ENCODE data around the gene KRTAP5-9. TPM values are rescaled to one million over a fixed set of nuclear protein-coding genes. Genes with fewer than 3 reads are reported as not detected.
"Not testable (repeated sequence)": the region's sequence is repeated elsewhere in the genome, so short reads cannot be mapped to it uniquely, and the experiment has no call there.

The KRTAP5-9 gene
- polyA plus RNA-seq, 3 donors, result not detected

GRCh38 chr11:71527576-71528210, 20.5 kb upstream of the KRTAP5-9 start:
- WGBS, 3 donors, result 85 to 94% (median 93%) methylated on average over 6 of the region's 6 CpGs
- no peak overlapping the region for H3K27ac ChIP-seq (ENCODE audit: low read depth, low read length)

DNA sequence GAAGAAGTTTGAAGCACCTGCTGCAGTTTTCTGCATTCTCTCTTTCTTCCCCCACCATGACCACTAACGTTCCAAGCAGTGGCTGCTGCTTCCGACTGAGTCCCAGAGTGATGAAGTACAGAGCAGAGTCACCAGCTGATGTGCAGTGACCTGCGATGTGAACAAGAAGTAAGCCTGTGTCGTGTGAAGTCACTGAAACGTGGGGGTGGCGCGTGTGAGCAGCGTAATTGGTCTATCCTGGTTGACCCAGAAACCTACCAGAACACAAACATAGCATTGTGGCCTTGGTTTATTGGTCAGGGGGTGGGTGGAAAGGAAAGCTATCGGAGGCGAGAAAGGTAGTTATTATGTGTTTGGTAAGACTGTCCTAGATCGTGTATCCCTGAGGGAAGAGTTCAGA, 17.6 kb upstream of the KRTAP5-9 start:
- 83 to 91% (median 88%) methylated on average over 11 of the region's 11 CpGs for WGBS, 3 donors
- H3K27ac ChIP-seq (ENCODE audit: low read depth, low read length), result no peak overlapping the region

DNA sequence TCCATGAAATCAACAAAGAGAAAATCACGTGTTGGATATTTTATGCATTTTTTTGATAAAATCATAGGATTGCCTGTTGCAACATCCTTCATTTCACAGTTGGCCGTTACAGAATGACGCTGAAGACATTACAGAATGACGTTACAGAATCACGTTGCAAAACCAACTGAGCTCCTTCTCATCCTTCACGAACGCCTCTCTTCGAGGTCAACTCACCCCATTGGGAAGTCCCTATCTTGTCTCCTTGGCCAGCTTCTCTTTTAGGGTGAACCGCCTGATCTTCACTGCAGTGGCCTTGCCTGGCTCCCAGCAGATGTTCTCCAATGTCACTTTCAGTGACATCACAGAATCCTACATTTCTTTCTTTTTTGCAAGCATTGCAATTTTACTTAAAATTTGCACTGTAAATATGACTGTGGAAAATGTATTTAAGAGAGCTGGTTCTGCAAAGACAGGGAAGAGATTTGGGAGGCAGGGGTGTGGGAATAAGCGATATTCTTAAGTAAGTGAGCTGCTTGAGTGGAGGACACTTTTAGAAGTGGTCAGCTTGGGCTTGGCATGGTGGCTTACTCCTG, 16.1 kb upstream of the KRTAP5-9 start:
- no peak overlapping the region for H3K27ac ChIP-seq (ENCODE audit: low read depth, low read length)
- 70 to 85% (median 76%) methylated on average over 10 of the region's 10 CpGs for WGBS, 3 donors

DNA sequence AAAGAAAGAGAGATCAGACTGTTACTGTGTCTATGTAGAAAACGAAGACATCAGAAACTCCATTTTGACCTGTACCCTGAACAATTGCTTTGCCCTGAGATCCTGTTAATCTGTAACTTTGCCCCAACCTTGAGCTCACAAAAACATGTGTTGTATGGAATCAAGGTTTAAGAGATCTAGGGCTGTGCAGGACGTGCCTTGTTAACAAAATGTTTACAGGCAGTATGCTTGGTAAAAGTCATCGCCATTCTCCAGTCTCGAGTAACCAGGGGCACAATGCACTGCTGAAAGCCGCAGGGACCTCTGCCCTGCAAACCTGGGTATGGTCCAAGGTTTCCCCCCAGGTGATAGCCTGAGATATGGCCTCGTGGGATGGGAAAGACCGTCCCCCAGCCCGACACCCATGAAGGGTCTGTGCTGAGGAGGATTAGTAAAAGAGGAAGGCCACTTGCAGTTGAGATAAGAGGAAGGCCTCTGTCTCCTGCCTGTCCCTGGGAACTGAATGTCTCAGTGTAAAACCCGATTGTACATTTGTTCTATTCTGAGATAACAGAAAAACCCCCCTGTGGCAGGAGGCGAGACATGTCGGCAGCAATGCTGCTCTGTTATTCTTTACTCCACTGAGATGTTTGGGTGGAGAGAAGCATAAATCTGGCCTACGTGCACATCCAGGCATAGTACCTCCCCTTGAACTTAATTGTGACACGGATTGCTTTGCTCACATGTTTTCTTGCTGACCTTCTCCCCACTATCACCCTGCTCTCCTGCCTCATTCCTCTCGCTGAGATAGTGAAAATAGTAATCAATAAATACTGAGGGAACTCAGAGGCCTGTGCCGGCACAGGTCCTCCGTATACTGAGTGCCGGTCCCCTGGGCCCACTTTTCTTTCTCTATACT, 13.3 kb upstream of the KRTAP5-9 start:
- WGBS, 3 donors, result 32 to 69% (median 69%) methylated on average over 17 of the region's 17 CpGs
- not testable (repeated sequence) for H3K27ac ChIP-seq (ENCODE audit: low read depth, low read length)

GRCh38 chr11:71535825-71536224, 12.4 kb upstream of the KRTAP5-9 start:
- H3K27ac ChIP-seq (ENCODE audit: low read depth, low read length), result no peak overlapping the region
- 92 to 96% (median 96%) methylated on average over 9 of the region's 9 CpGs for WGBS, 3 donors

GRCh38 chr11:71537537-71537936, 10.7 kb upstream of the KRTAP5-9 start:
- H3K27ac ChIP-seq (ENCODE audit: low read depth, low read length), result no peak overlapping the region
- 79 to 90% (median 82%) methylated on average over 9 of the region's 9 CpGs for WGBS, 3 donors

DNA sequence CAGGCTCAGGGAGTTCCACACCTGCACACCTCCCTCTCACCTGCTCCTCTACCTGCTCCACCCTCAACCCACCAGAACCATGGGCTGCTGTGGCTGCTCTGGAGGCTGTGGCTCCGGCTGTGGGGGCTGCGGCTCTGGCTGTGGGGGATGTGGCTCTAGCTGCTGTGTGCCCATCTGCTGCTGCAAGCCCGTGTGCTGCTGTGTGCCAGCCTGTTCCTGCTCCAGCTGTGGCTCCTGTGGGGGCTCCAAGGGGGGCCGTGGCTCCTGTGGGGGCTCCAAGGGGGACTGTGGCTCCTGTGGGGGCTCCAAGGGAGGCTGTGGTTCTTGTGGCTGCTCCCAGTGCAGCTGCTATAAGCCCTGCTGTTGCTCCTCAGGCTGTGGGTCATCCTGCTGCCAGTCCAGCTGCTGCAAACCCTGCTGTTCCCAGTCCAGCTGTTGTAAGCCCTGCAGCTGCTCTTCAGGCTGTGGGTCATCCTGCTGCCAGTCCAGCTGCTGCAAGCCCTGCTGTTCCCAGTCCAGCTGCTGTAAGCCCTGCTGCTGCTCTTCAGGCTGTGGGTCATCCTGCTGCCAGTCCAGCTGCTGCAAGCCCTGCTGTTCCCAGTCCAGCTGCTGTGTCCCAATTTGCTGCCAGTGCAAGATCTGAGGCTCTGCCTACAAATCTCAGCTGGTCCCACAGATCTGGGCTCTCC, 10.1 kb upstream of the KRTAP5-9 start, which contains the start of gene KRTAP5-8:
KRTAP5-8 (plus strand) TSS at position 49 of the 689 bp plus-strand sequence; CDS start at position 80, 31 bp downstream.
- WGBS, 3 donors, result 52 to 81% (median 53%) methylated on average over 4 of the region's 4 CpGs
- not testable (repeated sequence) for H3K27ac ChIP-seq (ENCODE audit: low read depth, low read length)

DNA sequence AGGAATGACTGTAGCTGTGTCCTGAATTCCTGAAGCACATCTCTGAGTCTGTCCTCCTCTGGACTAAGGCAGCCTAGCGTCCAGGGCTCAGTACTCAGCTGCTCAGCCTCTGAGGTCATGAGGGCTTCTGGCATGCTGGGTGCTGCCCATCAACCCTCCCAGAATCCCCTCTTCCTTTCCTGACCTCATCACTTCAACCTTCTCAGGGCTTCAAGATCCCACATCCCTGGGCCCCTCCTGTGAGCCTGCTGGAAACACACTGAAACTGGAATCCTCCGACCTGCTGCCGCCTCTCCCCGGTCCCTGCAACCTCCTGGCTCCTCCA, 9.6 kb upstream of the KRTAP5-9 start:
- WGBS, 3 donors, result 86 to 93% (median 92%) methylated on average over 4 of the region's 4 CpGs
- H3K27ac ChIP-seq (ENCODE audit: low read depth, low read length), result no peak overlapping the region

- WGBS, 3 donors, result 85 to 87% (median 86%) methylated on average over 11 of the region's 11 CpGs
- H3K27ac ChIP-seq (ENCODE audit: low read depth, low read length), result no peak overlapping the region
These were observed 9.2 kb upstream of the KRTAP5-9 start for GRCh38 chr11:71539017-71539416.

DNA sequence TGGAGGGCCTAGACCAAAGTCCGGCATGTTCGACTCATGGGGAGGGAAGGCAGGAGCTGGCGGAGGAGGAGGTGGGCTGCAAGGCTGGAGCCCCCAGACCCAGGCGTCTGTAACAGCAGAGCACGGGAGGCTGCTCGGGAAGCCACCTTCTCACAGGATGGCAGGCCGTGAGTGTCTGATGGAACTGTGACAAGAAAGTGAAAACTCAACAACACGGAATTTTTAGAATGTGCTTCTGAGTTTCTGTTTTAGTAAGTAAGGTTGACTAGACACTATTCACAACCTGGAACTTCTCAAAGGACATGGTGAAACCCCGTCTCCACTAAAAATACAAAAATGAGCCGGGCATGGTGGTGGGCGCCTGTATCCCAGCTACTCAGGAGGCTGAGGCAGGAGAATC, 8.2 kb upstream of the KRTAP5-9 start:
- not testable (repeated sequence) for H3K27ac ChIP-seq (ENCODE audit: low read depth, low read length)
- WGBS, 3 donors, result 94 to 98% (median 96%) methylated on average over 11 of the region's 11 CpGs

- not testable (repeated sequence) for H3K27ac ChIP-seq (ENCODE audit: low read depth, low read length)
- WGBS, 3 donors, result 87 to 97% (median 89%) methylated on average over 9 of the region's 9 CpGs
These were observed 7.5 kb upstream of the KRTAP5-9 start for GRCh38 chr11:71540521-71541304.

GRCh38 chr11:71542382-71542781, 5.8 kb upstream of the KRTAP5-9 start:
- WGBS, 3 donors, result 90 to 92% (median 91%) methylated on average over 7 of the region's 7 CpGs
- no peak overlapping the region for H3K27ac ChIP-seq (ENCODE audit: low read depth, low read length)

DNA sequence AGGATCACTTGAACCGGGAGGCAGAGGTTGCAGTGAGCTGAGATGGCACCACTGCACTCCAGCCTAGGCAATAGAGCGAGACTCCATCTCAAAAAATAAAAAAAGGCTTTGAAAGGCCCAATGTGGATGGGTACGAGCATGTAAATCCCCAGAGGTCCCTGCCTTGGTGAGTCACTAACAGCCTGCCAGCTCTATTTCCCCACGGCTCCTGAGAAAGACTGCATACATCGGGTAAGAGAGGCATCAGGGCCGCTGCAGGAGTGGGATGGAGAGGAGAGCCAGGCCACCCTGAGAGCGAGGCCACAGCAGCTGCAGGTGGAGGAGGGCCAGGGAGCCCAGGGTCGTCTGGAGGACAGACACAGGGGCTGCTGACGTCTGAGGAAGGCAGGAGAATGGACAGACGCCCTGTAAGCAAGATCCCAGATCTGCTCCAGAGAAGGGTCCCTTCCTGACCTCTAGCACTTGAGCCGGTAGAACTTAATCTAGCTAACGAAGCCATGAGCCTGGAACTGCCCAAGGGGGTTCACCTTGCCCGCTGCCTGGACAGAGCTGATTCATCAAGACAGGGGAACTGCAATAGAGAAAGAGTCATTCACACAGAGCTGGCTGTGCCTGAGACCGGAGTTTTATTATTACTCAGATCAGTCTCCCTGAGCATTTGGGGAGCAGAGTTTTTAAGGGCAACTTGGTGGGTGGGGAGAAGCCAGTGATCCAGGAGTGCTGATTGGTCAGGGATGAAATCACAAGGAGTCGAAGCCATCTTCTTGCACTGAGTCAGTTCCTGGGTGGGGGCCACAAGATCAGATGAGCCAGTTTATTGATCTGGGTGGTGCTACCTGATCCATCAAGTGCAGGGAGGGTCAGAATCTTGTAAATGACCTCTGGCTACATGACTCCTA, 5.1 kb upstream of the KRTAP5-9 start:
- no peak overlapping the region for H3K27ac ChIP-seq (ENCODE audit: low read depth, low read length)
- WGBS, 3 donors, result 71 to 77% (median 71%) methylated on average over 15 of the region's 15 CpGs

DNA sequence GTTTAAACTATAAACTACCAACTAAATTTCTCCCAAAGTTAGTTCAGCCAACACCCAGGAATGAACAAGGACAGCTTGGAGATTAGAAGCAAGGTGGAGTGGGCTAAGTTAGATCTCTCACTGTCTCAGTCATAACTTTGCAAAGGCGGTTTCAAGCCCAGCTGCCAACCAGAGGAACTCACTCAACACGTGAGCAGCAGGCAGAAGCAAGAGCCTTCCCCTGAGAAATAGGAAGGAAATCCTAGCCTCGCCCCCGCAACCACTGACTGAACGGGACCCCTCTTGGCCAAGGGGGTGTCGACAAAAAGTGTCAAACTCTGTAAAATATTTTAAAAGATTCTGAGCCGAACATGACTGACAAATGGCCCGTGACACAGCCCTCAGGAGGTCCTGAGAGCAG, 4.4 kb upstream of the KRTAP5-9 start:
- H3K27ac ChIP-seq (ENCODE audit: low read depth, low read length), result no peak overlapping the region
- WGBS, 3 donors, result 33 to 74% (median 34%) methylated on average over 8 of the region's 8 CpGs

DNA sequence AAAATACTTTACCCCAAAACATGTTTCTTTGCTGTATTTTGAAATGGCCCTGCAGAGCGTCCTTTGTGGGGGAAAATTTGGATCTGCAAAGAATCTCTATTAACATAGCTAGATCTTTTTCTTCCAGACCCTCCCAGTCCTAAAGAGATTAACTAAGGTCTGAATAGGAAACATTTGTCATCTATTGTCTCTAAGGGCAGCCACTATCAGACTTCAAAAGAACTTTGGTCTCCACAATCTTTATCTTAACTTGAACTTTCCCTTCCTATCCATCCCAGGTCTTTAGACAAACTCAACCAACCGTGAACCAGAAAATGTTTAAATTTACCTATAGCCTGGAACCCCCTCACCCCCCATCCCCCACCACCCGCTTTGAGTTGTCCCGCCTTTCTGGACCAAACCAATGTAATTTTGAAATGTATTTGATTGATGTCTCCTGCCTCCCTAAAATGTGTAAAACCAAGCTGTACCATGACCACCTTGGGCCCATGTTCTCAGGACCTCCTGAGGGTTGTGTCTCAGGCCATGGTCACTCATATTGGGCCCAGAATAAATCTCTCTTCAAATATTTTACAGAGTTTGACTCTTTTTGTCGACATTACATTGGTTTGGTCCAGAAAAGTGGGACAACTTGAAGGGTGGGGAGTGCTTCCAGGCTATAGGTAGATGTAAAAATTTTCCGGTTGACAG, 3.5 kb upstream of the KRTAP5-9 start:
- H3K27ac ChIP-seq (ENCODE audit: low read depth, low read length), result no peak overlapping the region

DNA sequence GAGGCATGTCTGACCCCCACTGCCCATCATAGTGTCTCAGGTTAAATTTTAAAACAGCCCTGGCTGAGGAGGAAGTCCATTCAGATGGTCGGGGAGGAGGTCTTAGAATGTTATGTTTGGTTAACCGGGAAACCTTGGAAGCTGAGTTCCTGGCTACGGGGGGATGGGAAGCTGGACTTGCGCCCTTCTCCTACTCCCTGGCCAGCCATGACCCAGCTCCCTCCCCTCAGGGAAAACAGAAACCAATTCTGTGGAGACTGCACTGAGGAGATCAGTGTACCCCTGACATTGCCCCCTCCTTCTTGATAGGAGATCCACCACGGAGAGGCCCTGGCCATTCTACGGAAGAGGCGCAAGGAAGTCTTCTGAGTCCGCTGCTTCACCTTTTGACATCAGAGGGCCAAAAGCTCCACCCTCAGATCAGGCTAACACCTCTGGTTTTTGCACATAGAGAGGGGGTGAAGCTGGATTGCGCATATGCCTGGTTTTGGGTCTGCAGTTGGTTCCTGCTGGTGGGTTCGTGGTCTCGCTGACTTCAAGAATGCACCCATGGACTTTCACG, 2.7 kb upstream of the KRTAP5-9 start:
- WGBS, 3 donors, result 83 to 89% (median 87%) methylated on average over 12 of the region's 12 CpGs
- H3K27ac ChIP-seq (ENCODE audit: low read depth, low read length), result no peak overlapping the region

More for the DNA sequence above, 3.5 kb upstream of the KRTAP5-9 start:
- 86 to 91% (median 89%) methylated on average over 6 of the region's 6 CpGs for WGBS, 3 donors
